ENCODE measurements around the gene OLIG2. TPM values are rescaled to one million over a fixed set of nuclear protein-coding genes. Genes with fewer than 3 reads are reported as not detected.

The OLIG2 gene
- total and polyA plus RNA-seq, 2 donors (not counting 3 experiments of a cell fraction or from before 2014, with no cell fraction given), result not detected

DNA sequence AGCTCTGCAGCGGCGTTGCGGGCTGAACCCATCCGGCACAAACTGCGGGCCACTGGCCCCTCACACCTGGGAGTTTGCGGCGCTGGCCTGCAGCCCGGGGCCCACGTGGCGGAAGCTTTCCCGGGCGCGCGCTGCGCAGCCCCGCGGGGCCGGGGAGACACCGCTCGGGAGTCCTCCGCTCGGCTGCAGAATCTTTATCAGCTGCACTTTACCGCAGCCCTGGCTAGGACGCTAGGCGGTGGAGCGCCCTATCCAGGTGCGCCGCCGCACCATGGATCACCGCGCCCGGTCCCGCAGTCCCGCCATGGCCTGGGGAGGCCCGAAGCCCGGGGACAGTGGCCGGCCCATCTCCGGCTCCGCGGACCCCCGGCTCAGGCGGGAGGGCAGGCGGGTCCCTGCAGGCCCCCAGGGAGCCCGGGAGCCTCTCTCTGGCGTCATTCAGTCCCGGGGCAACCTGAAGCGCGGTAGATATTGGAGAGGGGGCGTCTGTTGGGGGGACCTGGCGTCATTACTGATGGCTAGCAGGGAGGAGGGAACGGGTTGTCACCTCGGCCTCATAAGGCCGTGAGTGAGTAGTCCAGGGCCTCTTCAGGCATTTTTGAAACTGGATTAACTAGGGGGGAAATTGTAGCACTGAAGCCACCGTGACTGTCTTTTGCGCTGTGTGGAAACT, 5.7 kb upstream of the OLIG2 start:
- CTCF ChIA-PET, result interaction anchor here (0.8 to 2.4 kb wide), 3 partner anchors 9 to 26 kb away, joined by 3 to 8 read pairs (median 3); no protein-coding TSS in a partner anchor
- BruUV-seq (replicated peaks), result no TSS peak
- peaks cover 73 to 87% of the 10 kb centered on the region in 2 experiments for H3K27me3 ChIP-seq (ENCODE audit: control insufficient read depth in 2 of 2, insufficient read depth in 2 of 2, low read length in 2 of 2)
- H2AFZ ChIP-seq (ENCODE audit: low read depth, low read length), result no peak overlapping the region
- intact Hi-C loops (cut with micrococcal nuclease), result loop anchor here (10.0 kb wide), 1 partner anchor 55 kb away; the partner anchor contains the start of gene OLIG1
- no peak for TF ChIP-seq MYC (IDR thresholded peaks at IDR 0.05; ENCODE audit: low read depth, low read length)
- peak; percentile 91 for TF ChIP-seq EZH2 (IDR thresholded peaks at IDR 0.05; ENCODE audit: borderline replicate concordance, low read depth, low read length, severe bottlenecking)
- TF ChIP-seq, protein P1, sequence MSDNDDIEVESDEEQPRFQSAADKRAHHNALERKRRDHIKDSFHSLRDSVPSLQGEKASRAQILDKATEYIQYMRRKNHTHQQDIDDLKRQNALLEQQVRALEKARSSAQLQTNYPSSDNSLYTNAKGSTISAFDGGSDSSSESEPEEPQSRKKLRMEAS (IDR thresholded peaks at IDR 0.05; ENCODE audit: insufficient read depth, insufficient read length), result no peak
- H3K79me2 ChIP-seq (ENCODE audit: control insufficient read depth, insufficient read depth, low read length), result no peaks in the 10 kb centered on the region
- DNase-seq (ENCODE audit: low read depth, low spot score) (no peak), FAIRE-seq (no peak)
- no peak overlapping the region for H3K4me3 ChIP-seq (replicated peaks in 1 of 3; ENCODE audit: insufficient read depth in 1 of 3, low read depth in 1 of 3, low read length in 3 of 3)
- no peak overlapping the region for H3K27ac ChIP-seq (ENCODE audit: insufficient read depth, low read depth, low read length)
- no peaks in the 10 kb centered on the region for H3K9me3 ChIP-seq (replicated peaks; ENCODE audit: control insufficient read depth, insufficient read depth, low read length)
- H3K4me1 ChIP-seq (ENCODE audit: control insufficient read depth, extremely low read depth, insufficient read depth, low read length), result no peaks in the 10 kb centered on the region
- no peaks in the 10 kb centered on the region for H3K9me1 ChIP-seq (replicated peaks; ENCODE audit: control insufficient read depth, extremely low read depth, insufficient read depth, low read length)
- H3K36me3 ChIP-seq (ENCODE audit: control insufficient read depth in 2 of 2, extremely low read depth in 1 of 2, insufficient read depth in 2 of 2, low read length in 2 of 2), result no peaks in the 10 kb centered on the region
- no peak overlapping the region for H3K4me2 ChIP-seq (ENCODE audit: insufficient read depth, low read length)
- H3K9ac ChIP-seq (replicated peaks; ENCODE audit: extremely low read depth, insufficient read depth, low read length), result no peak overlapping the region
- dilution Hi-C loops (cut with MboI; ENCODE audit: extremely low pct_ligation_motif_present, low sequenced_read_pairs), result no loop called here
- H4K20me1 ChIP-seq (replicated peaks; ENCODE audit: control insufficient read depth, extremely low read depth, insufficient read depth, low read length), result no peaks in the 10 kb centered on the region
- POLR2A ChIA-PET, result interaction anchor here (0.6 kb wide), 1 partner anchor 259 kb away, joined by 5 read pairs; no protein-coding TSS in a partner anchor

DNA sequence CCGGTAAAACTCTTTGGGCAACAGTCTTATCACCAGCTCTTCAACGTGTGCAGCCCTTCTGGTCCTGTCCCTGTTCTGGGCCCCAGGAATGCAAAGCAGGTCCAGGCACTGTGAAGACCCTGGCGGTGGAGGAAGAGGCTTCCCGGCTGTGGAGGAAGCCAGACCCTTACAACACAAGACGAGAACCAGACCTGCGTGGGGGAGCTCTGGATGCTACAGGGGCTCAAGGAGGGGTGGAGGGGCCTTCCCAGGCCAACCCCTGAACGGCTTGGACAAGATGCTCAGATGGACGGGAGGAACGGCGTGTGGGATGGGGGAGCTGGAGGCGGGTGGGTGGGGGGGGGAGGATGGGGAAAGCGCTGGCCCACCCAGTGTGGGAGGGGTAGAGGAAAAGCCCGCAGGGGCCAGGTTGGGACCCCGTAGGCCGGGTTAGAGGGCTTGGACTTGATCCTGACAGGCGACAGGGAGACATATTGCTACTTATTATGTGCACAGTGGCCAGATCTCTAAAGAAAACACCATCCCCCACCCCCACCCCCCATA, 5.1 kb upstream of the OLIG2 start:
- intact Hi-C loops (cut with micrococcal nuclease), result loop anchor here (10.0 kb wide), 1 partner anchor 54 kb away; the partner anchor contains the start of gene OLIG1

More for the DNA sequence above, 5.1 kb upstream of the OLIG2 start:
- Histone ChIP-seq H3K27me3 (ENCODE audit: control insufficient read depth in 2 of 2, insufficient read depth in 2 of 2, low read length in 2 of 2) (peaks cover 76 to 87% of the 10 kb centered on the region in 2 experiments), H3K9me1 (replicated peaks; ENCODE audit: control insufficient read depth, extremely low read depth, insufficient read depth, low read length) (no peaks in the 10 kb centered on the region), H3K9me3 (replicated peaks; ENCODE audit: control insufficient read depth, insufficient read depth, low read length) (no peaks in the 10 kb centered on the region), H3K36me3 (ENCODE audit: control insufficient read depth in 2 of 2, extremely low read depth in 1 of 2, insufficient read depth in 2 of 2, low read length in 2 of 2) (no peaks in the 10 kb centered on the region), H3K27ac (ENCODE audit: insufficient read depth, low read depth, low read length) (no peak overlapping the region), H3K9ac (replicated peaks; ENCODE audit: extremely low read depth, insufficient read depth, low read length) (no peak overlapping the region), H3K4me3 (replicated peaks in 1 of 3; ENCODE audit: insufficient read depth in 1 of 3, low read depth in 1 of 3, low read length in 3 of 3) (no peak overlapping the region), H3K79me2 (ENCODE audit: control insufficient read depth, insufficient read depth, low read length) (no peaks in the 10 kb centered on the region), H3K4me2 (ENCODE audit: insufficient read depth, low read length) (no peak overlapping the region), H3K4me1 (ENCODE audit: control insufficient read depth, extremely low read depth, insufficient read depth, low read length) (no peaks in the 10 kb centered on the region), H4K20me1 (replicated peaks; ENCODE audit: control insufficient read depth, extremely low read depth, insufficient read depth, low read length) (no peaks in the 10 kb centered on the region), H2AFZ (ENCODE audit: low read depth, low read length) (no peak overlapping the region)
- no peak for TF ChIP-seq JUN (IDR thresholded peaks at IDR 0.05; ENCODE audit: borderline replicate concordance, insufficient read depth, insufficient read length, low read depth)
- no peak for TF ChIP-seq GATA2 (IDR thresholded peaks at IDR 0.05; ENCODE audit: insufficient read depth, insufficient read length, low read depth, low read length)
- TF ChIP-seq POLR2A (IDR thresholded peaks at IDR 0.05; ENCODE audit: low read depth, low read length), result no peak
- TF ChIP-seq EZH2 (IDR thresholded peaks at IDR 0.05; ENCODE audit: borderline replicate concordance, low read depth, low read length, severe bottlenecking), result no peak
- no peak for TF ChIP-seq POLR2AphosphoS5 (IDR thresholded peaks at IDR 0.05; ENCODE audit: insufficient read depth, low read depth, low read length)
- TF ChIP-seq, protein P2, sequence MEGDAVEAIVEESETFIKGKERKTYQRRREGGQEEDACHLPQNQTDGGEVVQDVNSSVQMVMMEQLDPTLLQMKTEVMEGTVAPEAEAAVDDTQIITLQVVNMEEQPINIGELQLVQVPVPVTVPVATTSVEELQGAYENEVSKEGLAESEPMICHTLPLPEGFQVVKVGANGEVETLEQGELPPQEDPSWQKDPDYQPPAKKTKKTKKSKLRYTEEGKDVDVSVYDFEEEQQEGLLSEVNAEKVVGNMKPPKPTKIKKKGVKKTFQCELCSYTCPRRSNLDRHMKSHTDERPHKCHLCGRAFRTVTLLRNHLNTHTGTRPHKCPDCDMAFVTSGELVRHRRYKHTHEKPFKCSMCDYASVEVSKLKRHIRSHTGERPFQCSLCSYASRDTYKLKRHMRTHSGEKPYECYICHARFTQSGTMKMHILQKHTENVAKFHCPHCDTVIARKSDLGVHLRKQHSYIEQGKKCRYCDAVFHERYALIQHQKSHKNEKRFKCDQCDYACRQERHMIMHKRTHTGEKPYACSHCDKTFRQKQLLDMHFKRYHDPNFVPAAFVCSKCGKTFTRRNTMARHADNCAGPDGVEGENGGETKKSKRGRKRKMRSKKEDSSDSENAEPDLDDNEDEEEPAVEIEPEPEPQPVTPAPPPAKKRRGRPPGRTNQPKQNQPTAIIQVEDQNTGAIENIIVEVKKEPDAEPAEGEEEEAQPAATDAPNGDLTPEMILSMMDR (IDR thresholded peaks at IDR 0.05; ENCODE audit: extremely low read depth in 1 of 2, insufficient read depth in 1 of 2, low read depth in 1 of 2, low read length in 2 of 2), result no peak
- TF ChIP-seq, protein P1 (IDR thresholded peaks at IDR 0.05; ENCODE audit: insufficient read depth, insufficient read length), result no peak
- no peak for TF ChIP-seq MYC (IDR thresholded peaks at IDR 0.05; ENCODE audit: low read depth, low read length)
- TF ChIP-seq FOS (IDR thresholded peaks at IDR 0.05; ENCODE audit: borderline replicate concordance, insufficient read depth, low read length), result no peak
- no peak for DNase-seq (ENCODE audit: low read depth, low spot score)
- CTCF ChIA-PET, result interaction anchor here (0.8 to 2.4 kb wide), 2 partner anchors 9 to 26 kb away, joined by 3 to 8 read pairs; no protein-coding TSS in a partner anchor
- BruUV-seq (replicated peaks), result no TSS peak
- dilution Hi-C loops (cut with MboI; ENCODE audit: extremely low pct_ligation_motif_present, low sequenced_read_pairs), result no loop called here
- POLR2A ChIA-PET, result interaction anchor here (0.6 kb wide), 1 partner anchor 259 kb away, joined by 5 read pairs; no protein-coding TSS in a partner anchor
- FAIRE-seq, result no peak

Data from endothelial cell of umbilical vein (primary cell).